Activated CD8-positive, alpha-beta memory T cell treated with anti-CD3 and anti-CD28 coated beads for 24 hours (primary cell): Measurements from ENCODE around the gene BCL2A1.
"Not testable (repeated sequence)": the region's sequence is repeated elsewhere in the genome, so short reads cannot be mapped to it uniquely, and the experiment has no call there.

ENCODE experiments used
- DNase-seq: peaks from one replicate; pipeline ENCODE4 v3.0.0-alpha.2; 2020

BCL2A1 gene

GRCh38 chr15:79956354-79956939, 14.5 kb downstream of the BCL2A1 start:
- DNase-seq, result no peak

- no peak for DNase-seq
Measured at GRCh38 chr15:79954661-79955060, 16.3 kb downstream of the BCL2A1 start.

GRCh38 chr15:79953951-79954444, 17.0 kb downstream of the BCL2A1 start:
- DNase-seq, result no peak

- DNase-seq, result no peak
Measured at GRCh38 chr15:79952329-79952728, 18.7 kb downstream of the BCL2A1 start.

- no peak for DNase-seq
Measured at GRCh38 chr15:79950247-79950646, 20.7 kb downstream of the BCL2A1 start.

GRCh38 chr15:79948761-79949160, 22.2 kb downstream of the BCL2A1 start:
- no peak for DNase-seq

GRCh38 chr15:79948095-79948695, 22.8 kb downstream of the BCL2A1 start:
- no peak for DNase-seq

- no peak for DNase-seq
Measured at GRCh38 chr15:79947009-79947408, 24.0 kb downstream of the BCL2A1 start.

- DNase-seq, result no peak
Measured at GRCh38 chr15:79944622-79945021, 26.4 kb downstream of the BCL2A1 start.

GRCh38 chr15:79943820-79944219, 27.2 kb downstream of the BCL2A1 start:
- DNase-seq, result no peak

GRCh38 chr15:79942741-79943481, 28.1 kb downstream of the BCL2A1 start:
- DNase-seq, result no peak

GRCh38 chr15:79939399-79939798, 31.6 kb downstream of the BCL2A1 start:
- DNase-seq, result no peak

- no peak for DNase-seq
Measured at GRCh38 chr15:79938143-79938542, 32.9 kb downstream of the BCL2A1 start.

- DNase-seq, result not testable (repeated sequence)
Measured at GRCh38 chr15:79935556-79936201, 35.3 kb downstream of the BCL2A1 start.

- no peak for DNase-seq
Measured at GRCh38 chr15:79933231-79933630, 37.8 kb downstream of the BCL2A1 start.

GRCh38 chr15:79932447-79932846, 38.5 kb downstream of the BCL2A1 start:
- no peak for DNase-seq

- no peak for DNase-seq
Measured at GRCh38 chr15:79930516-79930915, 40.5 kb downstream of the BCL2A1 start.

GRCh38 chr15:79929412-79929811, 41.6 kb downstream of the BCL2A1 start:
- no peak for DNase-seq

GRCh38 chr15:79926116-79926515, 44.9 kb downstream of the BCL2A1 start:
- DNase-seq, result not testable (repeated sequence)

- DNase-seq, result no peak
Measured at GRCh38 chr15:79924379-79924778, 46.6 kb downstream of the BCL2A1 start.

GRCh38 chr15:79923515-79924169, 47.4 kb downstream of the BCL2A1 start:
- DNase-seq, result peak; percentile 100

- peak; percentile 88 for DNase-seq
Measured at GRCh38 chr15:79923079-79923514, 47.9 kb downstream of the BCL2A1 start.

GRCh38 chr15:79922512-79923078, 48.4 kb downstream of the BCL2A1 start:
- no peak for DNase-seq
